Esophagus squamous epithelium (tissue), 4 donors: Measurements from ENCODE around the gene ACMSD.

Experiments used
- CTCF ChIP-seq, 6 experiments: fragments of 450-650 bp in 4 of 6; fragments of 200-600 bp in 2 of 6; sonication (generic) in 2 of 6; IDR thresholded peaks; one replicate each; pipeline ENCODE4 v1.5.1; 2016 to 2019; ENCODE audit warnings: antibody characterized with exemption in 6 of 6, mild to moderate bottlenecking in 4 of 6, moderate library complexity in 4 of 6
- POLR2A ChIP-seq, 4 donors: fragments of 450-650 bp; IDR thresholded peaks; one replicate each; pipeline ENCODE4 v1.6.1; 2017; ENCODE audit warnings: antibody characterized with exemption in 4 of 4, mild to moderate bottlenecking in 4 of 4, moderate library complexity in 3 of 4

- no peak for TF ChIP-seq CTCF (IDR thresholded peaks at IDR 0.05)
- TF ChIP-seq POLR2A (IDR thresholded peaks at IDR 0.05): no peak
Observed at GRCh38 chr2:134852518-134852917, 14.1 kb downstream of the ACMSD start.
